Hematopoietic multipotent progenitor cell (in vitro differentiated cells): ENCODE results near the gene FBF1. TPM values are rescaled to one million over a fixed set of nuclear protein-coding genes. Genes with fewer than 3 reads are reported as not detected.

Experiments
- DNase-seq, 3 donors: peaks; one replicate each; pipeline ENCODE4 v3.0.0-alpha.2; 2011 to 2015; ENCODE audit warnings: low read depth in 2 of 3, low spot score in 2 of 3
- total RNA-seq: library from RNA; depleted of rRNA; stranded (reverse); fragments of >200 nt; gene quantifications from one replicate; pipeline ENCODE4 v1.2.3, GENCODE V29; 2012

The FBF1 gene
- total RNA-seq, 1 donor = 25.9 TPM

- no peak for DNase-seq
Measured at GRCh38 chr17:75959051-75959838, 18.4 kb upstream of the FBF1 start.

- DNase-seq = peak in 1 of 3 donors; percentile 23
Measured at GRCh38 chr17:75950855-75951554, 10.2 kb upstream of the FBF1 start.

GRCh38 chr17:75950421-75950820 is 9.6 kb upstream of the FBF1 start:
- no peak for DNase-seq

GRCh38 chr17:75945211-75945610 is 4.4 kb upstream of the FBF1 start:
- no peak for DNase-seq

- no peak for DNase-seq
Measured at GRCh38 chr17:75943491-75943890, 2.6 kb upstream of the FBF1 start.

- DNase-seq = no peak
Measured at GRCh38 chr17:75942473-75942872, 1.6 kb upstream of the FBF1 start.

GRCh38 chr17:75941442-75941819 is 589 bp upstream of the FBF1 start:
- no peak for DNase-seq

- DNase-seq = no peak
Measured at GRCh38 chr17:75937652-75938051, 3.2 kb downstream of the FBF1 start.

- no peak for DNase-seq
Measured at GRCh38 chr17:75933808-75934207, 7.0 kb downstream of the FBF1 start.

- no peak for DNase-seq
Measured at GRCh38 chr17:75932852-75933251, 8.0 kb downstream of the FBF1 start.

GRCh38 chr17:75931062-75931461 is 9.8 kb downstream of the FBF1 start:
- no peak for DNase-seq

- peak in 1 of 3 donors; percentile 38 for DNase-seq
Measured at GRCh38 chr17:75927286-75927922, 13.4 kb downstream of the FBF1 start.

GRCh38 chr17:75926456-75926855 is 14.4 kb downstream of the FBF1 start:
- DNase-seq = no peak

- no peak for DNase-seq
Measured at GRCh38 chr17:75925912-75926311, 14.9 kb downstream of the FBF1 start.

GRCh38 chr17:75925103-75925502 is 15.7 kb downstream of the FBF1 start:
- DNase-seq = no peak

- no peak for DNase-seq
Measured at GRCh38 chr17:75922963-75923874, 17.6 kb downstream of the FBF1 start.

GRCh38 chr17:75922173-75922961 is 18.5 kb downstream of the FBF1 start:
- no peak for DNase-seq

GRCh38 chr17:75921596-75921995 is 19.2 kb downstream of the FBF1 start:
- no peak for DNase-seq

- DNase-seq = no peak
Measured at GRCh38 chr17:75920045-75920560, 20.7 kb downstream of the FBF1 start.

- DNase-seq = no peak
Measured at GRCh38 chr17:75919611-75920010, 21.2 kb downstream of the FBF1 start.
